RWPE2 (cell line): ENCODE results near the gene GEMIN8.
A peak's percentile ranks its signal among the peaks of the same experiment; 100 is the strongest.

Experiments used
- ATAC-seq: fragments of 200-7000 bp; cut with Tn5 transposase; 3 replicates; pipeline ENCODE4 v1.9.1; 2021; ENCODE audit warnings: low read depth
- DNase-seq: peaks from one replicate; pipeline ENCODE4 v3.0.0-alpha.2; 2020; ENCODE audit warnings: low spot score
- H3K27ac ChIP-seq: fragments of 450-650 bp; 2 replicates; pipeline ENCODE4 v1.5.1; 2017; ENCODE audit warnings: mild to moderate bottlenecking; ENCODE audit not compliant: poor library complexity, severe bottlenecking
- H3K27me3 ChIP-seq: fragments of 250-450 bp; sonication (Bioruptor Pico); 2 replicates; pipeline ENCODE4 v1.5.1; 2021; ENCODE audit warnings: mild to moderate bottlenecking, moderate library complexity; ENCODE audit not compliant: insufficient read depth, poor library complexity, severe bottlenecking
- H3K36me3 ChIP-seq: fragments of 250-450 bp; sonication (Bioruptor Pico); 2 replicates; pipeline ENCODE4 v1.5.1; 2020; ENCODE audit warnings: low read depth, mild to moderate bottlenecking, moderate library complexity
- H3K4me1 ChIP-seq: fragments of 250-450 bp; sonication (Bioruptor Pico); 2 replicates; pipeline ENCODE4 v1.5.1; 2021; ENCODE audit warnings: mild to moderate bottlenecking, moderate library complexity; ENCODE audit not compliant: insufficient read depth, poor library complexity, severe bottlenecking
- H3K4me3 ChIP-seq: fragments of 250-450 bp; sonication (Bioruptor Pico); 2 replicates; pipeline ENCODE4 v1.5.1; 2021; ENCODE audit warnings: mild to moderate bottlenecking, moderate library complexity; ENCODE audit not compliant: severe bottlenecking
- H3K9me3 ChIP-seq: fragments of 250-450 bp; sonication (Bioruptor Pico); 2 replicates; pipeline ENCODE4 v1.5.1; 2021; ENCODE audit warnings: mild to moderate bottlenecking, moderate library complexity; ENCODE audit not compliant: severe bottlenecking
- CTCF ChIP-seq: fragments of 450-650 bp; IDR thresholded peaks from one replicate; pipeline ENCODE4 v1.5.1; 2017; ENCODE audit warnings: mild to moderate bottlenecking, moderate library complexity; ENCODE audit not compliant: poor library complexity, severe bottlenecking

Gene GEMIN8

GRCh38 chrX:14064626-14065432 is 35.1 kb upstream of the GEMIN8 start:
- Histone ChIP-seq H3K27me3 (no peaks in the 10 kb centered on the region), H3K4me3 (no peak overlapping the region), H3K36me3 (no peaks in the 10 kb centered on the region), H3K9me3 (no peaks in the 10 kb centered on the region), H3K27ac (no peak overlapping the region), H3K4me1 (no peaks in the 10 kb centered on the region)
- ATAC-seq (peak; percentile 85), DNase-seq (no peak)
- TF ChIP-seq CTCF = no peak

GRCh38 chrX:14062524-14062923 is 32.8 kb upstream of the GEMIN8 start:
- no peaks in the 10 kb centered on the region for H3K9me3 ChIP-seq
- no peak overlapping the region for H3K27ac ChIP-seq
- DNase-seq (no peak), ATAC-seq (no peak)
- no peaks in the 10 kb centered on the region for H3K27me3 ChIP-seq
- no peaks in the 10 kb centered on the region for H3K4me1 ChIP-seq
- H3K36me3 ChIP-seq = no peaks in the 10 kb centered on the region
- no peak overlapping the region for H3K4me3 ChIP-seq
- TF ChIP-seq CTCF = no peak

- TF ChIP-seq CTCF = no peak
- ATAC-seq (no peak), DNase-seq (no peak)
- Histone ChIP-seq H3K4me3 (no peak overlapping the region), H3K4me1 (no peaks in the 10 kb centered on the region), H3K36me3 (no peaks in the 10 kb centered on the region), H3K27me3 (no peaks in the 10 kb centered on the region), H3K9me3 (no peaks in the 10 kb centered on the region), H3K27ac (no peak overlapping the region)
These were observed 26.5 kb upstream of the GEMIN8 start for GRCh38 chrX:14056206-14056605.

- no peak overlapping the region for H3K27ac ChIP-seq
- no peaks in the 10 kb centered on the region for H3K9me3 ChIP-seq
- no peaks in the 10 kb centered on the region for H3K4me1 ChIP-seq
- no peak overlapping the region for H3K4me3 ChIP-seq
- TF ChIP-seq CTCF = no peak
- ATAC-seq (no peak), DNase-seq (no peak)
- H3K36me3 ChIP-seq = no peaks in the 10 kb centered on the region
- no peaks in the 10 kb centered on the region for H3K27me3 ChIP-seq
These were observed 21.7 kb upstream of the GEMIN8 start for GRCh38 chrX:14051416-14051815.

- Histone ChIP-seq H3K27me3 (no peaks in the 10 kb centered on the region), H3K4me1 (no peaks in the 10 kb centered on the region), H3K36me3 (no peaks in the 10 kb centered on the region), H3K4me3 (no peak overlapping the region), H3K9me3 (no peaks in the 10 kb centered on the region), H3K27ac (no peak overlapping the region)
- TF ChIP-seq CTCF = no peak
- ATAC-seq (no peak), DNase-seq (no peak)
These were observed 21.0 kb upstream of the GEMIN8 start for GRCh38 chrX:14050709-14051108.
